HG03354 (cell line): Measurements from ENCODE around the gene GPR6.
A peak's percentile ranks its signal among the peaks of the same experiment; 100 is the strongest.

Experiments
- ATAC-seq: cut with Tn5 transposase; IDR thresholded peaks from one replicate; pipeline ENCODE4 v1.9.1; 2021; ENCODE audit warnings: mild to moderate bottlenecking; ENCODE audit not compliant: unreplicated experiment, poor library complexity, severe bottlenecking

The GPR6 gene

GRCh38 chr6:109978174-109979032 is at the start of gene GPR6:
Gene GPR6 (plus strand): TSS chr6:109978311. CDS start chr6:109979113, 802 bp downstream.
- ATAC-seq, result peak; percentile 55

- ATAC-seq, result no peak
These were observed 43.8 kb upstream of the GPR6 start for GRCh38 chr6:109934293-109934692.

- no peak for ATAC-seq
These were observed 38.5 kb upstream of the GPR6 start for GRCh38 chr6:109939654-109940053.

GRCh38 chr6:109944448-109944847 is 33.7 kb upstream of the GPR6 start:
- ATAC-seq, result no peak

GRCh38 chr6:109945091-109945490 is 33.0 kb upstream of the GPR6 start:
- no peak for ATAC-seq

- no peak for ATAC-seq
These were observed 31.1 kb upstream of the GPR6 start for GRCh38 chr6:109946979-109947378.

GRCh38 chr6:109949281-109950065 is 28.6 kb upstream of the GPR6 start:
- no peak for ATAC-seq

- no peak for ATAC-seq
These were observed 22.6 kb upstream of the GPR6 start for GRCh38 chr6:109955491-109955890.

- no peak for ATAC-seq
These were observed 19.5 kb upstream of the GPR6 start for GRCh38 chr6:109958626-109959025.

- ATAC-seq, result no peak
These were observed 16.5 kb upstream of the GPR6 start for GRCh38 chr6:109961611-109962041.

GRCh38 chr6:109962271-109962670 is 15.8 kb upstream of the GPR6 start:
- ATAC-seq, result no peak

- ATAC-seq, result no peak
These were observed 14.4 kb upstream of the GPR6 start for GRCh38 chr6:109963598-109964170.

GRCh38 chr6:109964949-109965348 is 13.2 kb upstream of the GPR6 start:
- ATAC-seq, result no peak

- no peak for ATAC-seq
These were observed 11.8 kb upstream of the GPR6 start for GRCh38 chr6:109966299-109966698.

- no peak for ATAC-seq
These were observed 329 bp upstream of the GPR6 start for GRCh38 chr6:109977791-109978173.

- no peak for ATAC-seq
These were observed 1.2 kb downstream of the GPR6 start for GRCh38 chr6:109979033-109979921.

GRCh38 chr6:109984410-109984809 is 6.3 kb downstream of the GPR6 start:
- ATAC-seq, result no peak

GRCh38 chr6:109987196-109987595 is 9.1 kb downstream of the GPR6 start:
- ATAC-seq, result no peak

- ATAC-seq, result no peak
These were observed 13.3 kb downstream of the GPR6 start for GRCh38 chr6:109991201-109992101.
